Progenitor cell of endocrine pancreas (in vitro differentiated cells): ENCODE measurements around the gene SPATA3. TPM values are rescaled to one million over a fixed set of nuclear protein-coding genes. Genes with fewer than 3 reads are reported as not detected.

ENCODE experiments used
- DNase-seq: peaks from one replicate; pipeline ENCODE4 v3.0.0; 2021; ENCODE audit warnings: low spot score; ENCODE audit not compliant: unreplicated experiment
- H3K27ac Mint-ChIP-seq: 2 replicates; pipeline ENCODE4 v1.8.0; 2021; ENCODE audit warnings: mild to moderate bottlenecking, moderate library complexity, mixed read lengths
- H3K27me3 Mint-ChIP-seq: 2 replicates; pipeline ENCODE4 v1.8.0; 2021; ENCODE audit warnings: mixed read lengths
- H3K36me3 Mint-ChIP-seq: 2 replicates; pipeline ENCODE4 v1.8.0; 2022; ENCODE audit warnings: mixed read lengths; ENCODE audit not compliant: insufficient read depth
- H3K4me1 Mint-ChIP-seq: 2 replicates; pipeline ENCODE4 v1.8.0; 2021; ENCODE audit warnings: low read depth, mixed read lengths
- H3K4me3 Mint-ChIP-seq: 2 replicates; pipeline ENCODE4 v1.8.0; 2021; ENCODE audit warnings: low read depth, mild to moderate bottlenecking, moderate library complexity, mixed read lengths
- H3K9me3 Mint-ChIP-seq: 2 replicates; pipeline ENCODE4 v1.8.0; 2021; ENCODE audit warnings: low read depth, mixed read lengths
- total RNA-seq: library from RNA; stranded (reverse); gene quantifications from 2 replicates; pipeline ENCODE4 v1.2.1, GENCODE V29; 2021
- TF ChIP-seq, protein P1 (sequence below): fragments of 200-600 bp; sonication (generic); IDR thresholded peaks from one replicate; pipeline ENCODE4 v1.5.0; 2021; ENCODE audit warnings: antibody characterized with exemption, mild to moderate bottlenecking; ENCODE audit not compliant: unreplicated experiment

The SPATA3 gene
- total RNA-seq, 1 donor from 2014 or later = not detected

DNA sequence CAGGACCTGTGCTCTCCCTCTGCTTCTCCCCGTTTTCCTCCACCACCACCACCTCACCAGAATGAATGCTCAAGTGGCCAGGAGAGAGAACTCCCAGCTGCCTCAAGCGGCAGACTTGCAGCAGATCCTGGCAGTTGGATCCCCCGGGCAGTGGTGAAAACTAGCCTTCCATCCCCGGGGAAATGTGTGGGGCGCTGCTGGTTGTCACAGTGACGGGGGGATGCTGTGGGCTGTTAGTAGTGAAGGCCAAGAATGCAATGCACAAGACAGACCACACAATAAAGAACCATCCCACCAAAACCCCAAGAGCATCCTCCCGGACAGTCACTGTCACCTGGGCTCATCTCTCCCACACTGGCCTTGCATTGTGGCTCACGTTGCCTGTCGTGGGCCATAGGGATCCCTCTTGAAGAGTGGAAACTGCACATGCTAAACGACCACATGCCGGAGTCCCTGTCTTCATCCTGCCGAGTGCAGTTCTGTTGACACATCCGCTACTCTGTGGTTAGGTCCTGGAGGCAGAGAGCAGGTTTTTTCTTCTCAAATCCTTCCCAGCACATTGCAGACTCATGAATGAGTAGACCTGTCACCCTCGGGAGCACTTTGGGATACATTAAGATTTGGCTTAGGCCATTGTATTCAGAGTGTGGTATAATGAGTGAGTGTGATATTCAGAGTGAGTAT lies 13.5 kb downstream of the SPATA3 start:
- Mint-ChIP-seq H3K36me3 (peaks cover 2% of the 10 kb centered on the region), H3K27ac (no peak overlapping the region)

DNA sequence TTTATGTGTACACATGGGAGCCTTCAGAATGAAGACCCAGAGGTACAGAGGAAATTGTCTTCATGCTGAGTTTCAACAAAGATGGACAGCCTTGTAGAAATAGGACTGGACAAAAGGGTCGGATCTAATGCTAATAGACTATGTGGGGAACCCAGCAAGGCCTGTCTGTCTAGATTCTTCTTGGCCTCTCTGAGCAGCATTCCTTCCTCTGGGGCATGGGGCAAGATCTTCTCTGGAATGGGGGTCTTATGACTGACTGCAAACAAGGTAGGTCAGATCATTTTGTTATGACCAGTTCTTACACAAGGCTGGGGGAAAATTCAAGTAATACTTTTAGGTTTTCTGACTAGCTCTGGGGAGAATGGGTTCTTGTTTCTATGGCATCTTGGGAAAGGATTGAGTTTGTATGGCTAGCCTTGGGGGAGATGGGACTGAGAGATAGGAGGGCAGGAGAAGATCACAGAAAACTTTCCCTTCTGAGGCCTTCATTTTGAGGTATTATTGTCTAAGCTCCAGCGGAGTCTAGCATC lies 14.3 kb downstream of the SPATA3 start:
- TF ChIP-seq, protein P1, sequence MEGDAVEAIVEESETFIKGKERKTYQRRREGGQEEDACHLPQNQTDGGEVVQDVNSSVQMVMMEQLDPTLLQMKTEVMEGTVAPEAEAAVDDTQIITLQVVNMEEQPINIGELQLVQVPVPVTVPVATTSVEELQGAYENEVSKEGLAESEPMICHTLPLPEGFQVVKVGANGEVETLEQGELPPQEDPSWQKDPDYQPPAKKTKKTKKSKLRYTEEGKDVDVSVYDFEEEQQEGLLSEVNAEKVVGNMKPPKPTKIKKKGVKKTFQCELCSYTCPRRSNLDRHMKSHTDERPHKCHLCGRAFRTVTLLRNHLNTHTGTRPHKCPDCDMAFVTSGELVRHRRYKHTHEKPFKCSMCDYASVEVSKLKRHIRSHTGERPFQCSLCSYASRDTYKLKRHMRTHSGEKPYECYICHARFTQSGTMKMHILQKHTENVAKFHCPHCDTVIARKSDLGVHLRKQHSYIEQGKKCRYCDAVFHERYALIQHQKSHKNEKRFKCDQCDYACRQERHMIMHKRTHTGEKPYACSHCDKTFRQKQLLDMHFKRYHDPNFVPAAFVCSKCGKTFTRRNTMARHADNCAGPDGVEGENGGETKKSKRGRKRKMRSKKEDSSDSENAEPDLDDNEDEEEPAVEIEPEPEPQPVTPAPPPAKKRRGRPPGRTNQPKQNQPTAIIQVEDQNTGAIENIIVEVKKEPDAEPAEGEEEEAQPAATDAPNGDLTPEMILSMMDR = no peak
- Mint-ChIP-seq H3K27ac (no peak overlapping the region), H3K4me3 (no peak overlapping the region), H3K36me3 (peaks cover 2% of the 10 kb centered on the region), H3K9me3 (peaks cover 4% of the 10 kb centered on the region), H3K4me1 (peaks cover 13% of the 10 kb centered on the region), H3K27me3 (peaks cover 10% of the 10 kb centered on the region)
- no peak for DNase-seq

More for the DNA sequence above, 13.5 kb downstream of the SPATA3 start:
- Mint-ChIP-seq H3K27me3 (peaks cover 10% of the 10 kb centered on the region), H3K4me3 (no peak overlapping the region), H3K9me3 (peaks cover 10% of the 10 kb centered on the region), H3K4me1 (peaks cover 13% of the 10 kb centered on the region)
- TF ChIP-seq, protein P1 = no peak
- DNase-seq = no peak

DNA sequence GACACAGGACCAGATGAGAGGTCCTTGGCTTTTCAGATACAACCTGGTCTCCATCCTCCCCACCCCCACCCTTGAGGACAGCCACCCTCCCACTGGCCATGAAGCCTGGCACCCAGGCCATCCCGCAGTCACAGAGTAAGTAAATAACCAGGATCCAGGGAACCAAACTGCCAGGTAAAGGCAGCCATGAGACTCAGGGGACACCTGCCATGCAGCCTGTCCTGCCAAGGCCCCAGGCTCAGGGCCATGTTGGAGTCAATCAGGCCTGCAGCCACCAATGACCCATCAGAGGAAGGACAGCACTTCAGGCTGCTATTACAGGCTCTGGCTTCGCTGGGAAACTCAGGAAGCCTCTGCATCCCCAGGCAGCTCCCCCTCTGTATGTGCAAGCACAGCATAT lies 15.6 kb downstream of the SPATA3 start:
- Mint-ChIP-seq H3K36me3 (no peaks in the 10 kb centered on the region), H3K27me3 (peaks cover 10% of the 10 kb centered on the region), H3K27ac (no peak overlapping the region), H3K4me3 (no peak overlapping the region), H3K9me3 (no peaks in the 10 kb centered on the region), H3K4me1 (peaks cover 13% of the 10 kb centered on the region)
- TF ChIP-seq, protein P1 = no peak
- no peak for DNase-seq

DNA sequence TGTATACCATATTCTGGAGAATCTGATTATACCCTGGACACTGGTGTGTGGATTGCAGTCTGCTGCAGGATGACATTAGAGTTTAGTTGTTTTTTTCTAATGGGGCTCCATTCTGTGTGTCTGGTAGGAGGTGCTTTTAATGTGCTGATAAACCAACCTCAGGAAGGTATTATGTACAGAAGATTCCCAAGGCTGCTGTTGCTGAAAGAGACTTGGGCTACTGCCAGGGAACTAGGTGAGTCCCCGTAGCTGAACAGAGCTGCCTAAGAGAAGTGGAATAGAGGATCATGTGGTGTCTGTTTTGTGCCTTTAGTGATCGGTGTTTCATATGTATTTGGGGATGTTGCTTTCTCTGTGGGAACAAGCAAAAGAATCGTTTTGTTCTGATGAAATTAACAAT lies 16.5 kb downstream of the SPATA3 start:
- Mint-ChIP-seq H3K4me3 (no peak overlapping the region), H3K27me3 (peaks cover 10% of the 10 kb centered on the region), H3K27ac (no peak overlapping the region), H3K4me1 (peaks cover 7% of the 10 kb centered on the region), H3K36me3 (no peaks in the 10 kb centered on the region), H3K9me3 (no peaks in the 10 kb centered on the region)
- TF ChIP-seq, protein P1 = no peak
- no peak for DNase-seq

DNA sequence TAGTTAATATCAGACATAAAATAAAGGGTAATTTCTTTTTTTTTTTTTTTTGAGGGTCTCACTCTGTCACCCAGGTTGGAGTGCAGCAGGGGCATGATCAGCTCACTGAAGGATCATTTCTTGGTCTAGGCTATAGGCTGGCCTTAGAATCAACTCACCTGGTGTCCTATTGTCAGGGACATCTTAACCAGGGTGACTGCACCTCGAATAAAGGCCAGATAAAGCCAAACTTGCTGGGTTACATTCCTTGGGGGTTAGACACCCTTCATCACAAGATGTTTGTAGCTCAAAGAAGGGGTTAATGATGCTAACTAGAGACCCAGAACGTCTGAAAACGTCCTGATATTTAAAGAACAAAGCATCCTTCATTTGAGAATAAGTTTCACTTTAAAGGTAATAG lies 17.9 kb downstream of the SPATA3 start:
- TF ChIP-seq, protein P1 = no peak
- Mint-ChIP-seq H3K27ac (no peak overlapping the region), H3K9me3 (no peaks in the 10 kb centered on the region), H3K4me1 (peaks cover 4% of the 10 kb centered on the region), H3K36me3 (no peaks in the 10 kb centered on the region), H3K27me3 (peaks cover 13% of the 10 kb centered on the region), H3K4me3 (no peak overlapping the region)
- DNase-seq = no peak
